Measurements from ENCODE around the gene C1orf105.

The C1orf105 gene

GRCh38 chr1:172460177-172460576 lies 39.7 kb downstream of the C1orf105 start:
- DNase-seq: no peak

GRCh38 chr1:172460887-172461315 lies 40.4 kb downstream of the C1orf105 start:
- DNase-seq: no peak

GRCh38 chr1:172465617-172466016 lies 45.1 kb downstream of the C1orf105 start:
- no peak for DNase-seq

GRCh38 chr1:172466795-172467407 lies 46.4 kb downstream of the C1orf105 start:
- DNase-seq: no peak

- no peak for DNase-seq
Observed at GRCh38 chr1:172467446-172467845, 47.0 kb downstream of the C1orf105 start.

GRCh38 chr1:172468296-172468695 lies 47.8 kb downstream of the C1orf105 start:
- no peak for DNase-seq

GRCh38 chr1:172469717-172470116 lies 49.2 kb downstream of the C1orf105 start:
- DNase-seq: no peak

GRCh38 chr1:172470149-172470548 lies 49.7 kb downstream of the C1orf105 start:
- DNase-seq: no peak

GRCh38 chr1:172471666-172472065 lies 51.2 kb downstream of the C1orf105 start:
- no peak for DNase-seq

GRCh38 chr1:172472495-172472894 lies 52.0 kb downstream of the C1orf105 start:
- DNase-seq: no peak

GRCh38 chr1:172473302-172473701 lies 52.8 kb downstream of the C1orf105 start:
- no peak for DNase-seq

- DNase-seq: no peak
Observed at GRCh38 chr1:172473842-172474241, 53.4 kb downstream of the C1orf105 start.

- no peak for DNase-seq
Observed at GRCh38 chr1:172476218-172476811, 55.8 kb downstream of the C1orf105 start.

- no peak for DNase-seq
Observed at GRCh38 chr1:172477216-172477615, 56.7 kb downstream of the C1orf105 start.

- DNase-seq: no peak
Observed at GRCh38 chr1:172477741-172478140, 57.3 kb downstream of the C1orf105 start.

GRCh38 chr1:172478485-172478884 lies 58.0 kb downstream of the C1orf105 start:
- no peak for DNase-seq

GRCh38 chr1:172480431-172480830 lies 59.9 kb downstream of the C1orf105 start:
- DNase-seq: no peak

GRCh38 chr1:172482044-172482443 lies 61.6 kb downstream of the C1orf105 start:
- no peak for DNase-seq

GRCh38 chr1:172483448-172483847 lies 63.0 kb downstream of the C1orf105 start:
- DNase-seq: no peak

GRCh38 chr1:172484252-172484651 lies 63.8 kb downstream of the C1orf105 start:
- no peak for DNase-seq

- no peak for DNase-seq
Observed at GRCh38 chr1:172485626-172486025, 65.1 kb downstream of the C1orf105 start.

GRCh38 chr1:172486805-172487454 lies 66.4 kb downstream of the C1orf105 start:
- no peak for DNase-seq

GRCh38 chr1:172487550-172487949 lies 67.1 kb downstream of the C1orf105 start:
- no peak for DNase-seq

- DNase-seq: no peak
Observed at GRCh38 chr1:172488393-172488792, 67.9 kb downstream of the C1orf105 start.
